Stimulated activated naive CD4-positive, alpha-beta T cell treated with Interleukin-2 at 50 U/mL for 16 hours (primary cell): ENCODE measurements around the gene BEST3.
"Not testable (repeated sequence)": the region's sequence is repeated elsewhere in the genome, so short reads cannot be mapped to it uniquely, and the experiment has no call there.

Source experiments
- DNase-seq: peaks from one replicate; lab custom pipeline; 2025; lab: John Stamatoyannopoulos, UW

BEST3 gene

GRCh38 chr12:69648476-69648875 is 50.6 kb downstream of the BEST3 start:
- DNase-seq, result no peak

GRCh38 chr12:69647178-69647577 is 51.9 kb downstream of the BEST3 start:
- no peak for DNase-seq

- no peak for DNase-seq
Measured at GRCh38 chr12:69645031-69645430, 54.1 kb downstream of the BEST3 start.

- DNase-seq, result no peak
Measured at GRCh38 chr12:69644511-69644910, 54.6 kb downstream of the BEST3 start.

- DNase-seq, result no peak
Measured at GRCh38 chr12:69642531-69642930, 56.6 kb downstream of the BEST3 start.

- DNase-seq, result no peak
Measured at GRCh38 chr12:69641546-69641945, 57.6 kb downstream of the BEST3 start.

GRCh38 chr12:69639400-69640016 is 59.6 kb downstream of the BEST3 start:
- peak; percentile 42 for DNase-seq

GRCh38 chr12:69633061-69633460 is 66.0 kb downstream of the BEST3 start:
- no peak for DNase-seq

GRCh38 chr12:69630191-69630590 is 68.9 kb downstream of the BEST3 start:
- no peak for DNase-seq

GRCh38 chr12:69627501-69627900 is 71.6 kb downstream of the BEST3 start:
- no peak for DNase-seq

GRCh38 chr12:69623970-69624369 is 75.1 kb downstream of the BEST3 start:
- no peak for DNase-seq

GRCh38 chr12:69621551-69621950 is 77.6 kb downstream of the BEST3 start:
- no peak for DNase-seq

GRCh38 chr12:69620921-69621320 is 78.2 kb downstream of the BEST3 start:
- DNase-seq, result no peak

GRCh38 chr12:69620077-69620476 is 79.0 kb downstream of the BEST3 start:
- no peak for DNase-seq

GRCh38 chr12:69619050-69619449 is 80.1 kb downstream of the BEST3 start:
- no peak for DNase-seq

- no peak for DNase-seq
Measured at GRCh38 chr12:69616025-69616424, 83.1 kb downstream of the BEST3 start.

GRCh38 chr12:69613351-69613750 is 85.8 kb downstream of the BEST3 start:
- DNase-seq, result no peak

GRCh38 chr12:69610729-69611128 is 88.4 kb downstream of the BEST3 start, which contains the start of gene LRRC10:
TSS of gene LRRC10 (minus strand) at chr12:69610907. CDS start at chr12:69610838, 69 bp downstream.
- no peak for DNase-seq

GRCh38 chr12:69610126-69610525 is 89.0 kb downstream of the BEST3 start:
- DNase-seq, result no peak

- no peak for DNase-seq
Measured at GRCh38 chr12:69608114-69608513, 91.0 kb downstream of the BEST3 start.

- DNase-seq, result not testable (repeated sequence)
Measured at GRCh38 chr12:69604275-69604674, 94.8 kb downstream of the BEST3 start.
